Sigmoid colon (tissue), 7 donors: ENCODE measurements around the gene EDARADD. TPM values are rescaled to one million over a fixed set of nuclear protein-coding genes. Genes with fewer than 3 reads are reported as not detected.

Experiments used
- DNase-seq: peaks from one replicate; pipeline ENCODE4 v3.0.0-alpha.2; 2019
- H3K27ac ChIP-seq, 4 donors: fragments of 200-600 bp; sonication (generic); one replicate each; pipeline ENCODE4 v1.5.1; 2016 to 2019; ENCODE audit warnings: mild to moderate bottlenecking in 1 of 4
- H3K27me3 ChIP-seq, 3 donors: fragments of 200-600 bp; sonication (generic); one replicate each; pipeline ENCODE4 v1.5.1; 2019; ENCODE audit warnings: mild to moderate bottlenecking in 1 of 3
- H3K36me3 ChIP-seq, 4 donors: fragments of 200-600 bp; sonication (generic); one replicate each; pipeline ENCODE4 v1.5.1; 2016 to 2019
- H3K4me1 ChIP-seq, 4 donors: fragments of 200-600 bp; sonication (generic); one replicate each; pipeline ENCODE4 v1.5.1; 2017 to 2019
- H3K4me3 ChIP-seq, 4 donors: fragments of 200-600 bp; sonication (generic); one replicate each; pipeline ENCODE4 v1.5.1; 2017 to 2019; ENCODE audit warnings: mild to moderate bottlenecking in 2 of 4, moderate library complexity in 1 of 4
- H3K9me3 ChIP-seq, 4 donors: fragments of 200-600 bp in 3 of 4; sonication (generic) in 3 of 4; one replicate each; pipeline versions ENCODE4 v1.5.1 to v1.6.1; 2013 to 2019
- CTCF ChIP-seq, 4 experiments: fragments of 450-650 bp in 3 of 4; fragments of 200-600 bp in 1 of 4; IDR thresholded peaks; one replicate each; pipeline ENCODE4 v1.5.1; 2016 to 2019; ENCODE audit warnings: antibody characterized with exemption in 4 of 4, mild to moderate bottlenecking in 3 of 4, moderate library complexity in 2 of 4
- EP300 ChIP-seq, 4 donors: sonication (generic); formaldehyde crosslinking; IDR thresholded peaks; one replicate each; pipeline ENCODE4 v1.6.1; 2017; ENCODE audit warnings: antibody characterized with exemption in 4 of 4
- POLR2A ChIP-seq, 2 donors: fragments of 450-650 bp; IDR thresholded peaks; one replicate each; pipeline ENCODE4 v1.6.1; 2016; ENCODE audit warnings: antibody characterized with exemption in 2 of 2, mild to moderate bottlenecking in 2 of 2, moderate library complexity in 2 of 2
- POLR2AphosphoS5 ChIP-seq, 4 donors: sonication (generic); formaldehyde crosslinking; IDR thresholded peaks; one replicate each; pipeline ENCODE4 v1.6.1; 2017; ENCODE audit warnings: antibody characterized with exemption in 4 of 4
- WGBS, 2 donors: extraction: QIAGEN DNeasy Blood & Tissue Kit; methylation state at CpG; one replicate each; pipeline ENCODE4 v1.1.7; 2013; 5-methylcytosine and 5-hydroxymethylcytosine counted together
- intact Hi-C: fragments of 100-400 bp; cut with DNase I; formaldehyde crosslinking; loops from one replicate; pipeline ENCODE4 v1.15.1; 2023
- polyA plus RNA-seq, 3 donors: library from polyadenylated mRNA; stranded (reverse); fragments of 200-250 nt; gene quantifications; one replicate each; pipeline ENCODE4 v1.2.3, GENCODE V29; 2013
- total RNA-seq, 4 donors: library from RNA; depleted of rRNA; stranded (reverse); fragments of >200 nt; gene quantifications; one replicate each; pipeline ENCODE4 v1.1.0, GENCODE V29; 2016
- donor health status: healthy with polysubstance abuse.
- donor health status: Bipolar disorder and iron deficiency.
- donor health status: healthy.

EDARADD gene
- total and polyA plus RNA-seq, 7 donors: under 0.01 to 0.41 TPM; not detected in 5

GRCh38 chr1:236413688-236414087 lies 19.6 kb downstream of the EDARADD start:
- no peaks in the 10 kb centered on the region for H3K4me1 ChIP-seq
- DNase-seq: no peak
- TF ChIP-seq EP300 (IDR thresholded peaks at IDR 0.05): no peak
- TF ChIP-seq POLR2A (IDR thresholded peaks at IDR 0.05): no peak
- no peak for TF ChIP-seq CTCF (IDR thresholded peaks at IDR 0.05)
- TF ChIP-seq POLR2AphosphoS5 (IDR thresholded peaks at IDR 0.05): no peak
- H3K4me3 ChIP-seq: no peak overlapping the region
- no peaks in the 10 kb centered on the region for H3K27me3 ChIP-seq
- no peaks in the 10 kb centered on the region for H3K9me3 ChIP-seq
- WGBS, 2 donors: 42 to 56% methylated on average over 3 of the region's 3 CpGs
- H3K36me3 ChIP-seq: no peaks in the 10 kb centered on the region
- H3K27ac ChIP-seq: no peak overlapping the region
- intact Hi-C loops: no loop called here

- Histone ChIP-seq H3K36me3 (no peaks in the 10 kb centered on the region), H3K27me3 (no peaks in the 10 kb centered on the region), H3K9me3 (no peaks in the 10 kb centered on the region), H3K27ac (no peak overlapping the region), H3K4me3 (no peak overlapping the region), H3K4me1 (no peaks in the 10 kb centered on the region)
- WGBS, 2 donors: 63 to 77% methylated on average over 6 of the region's 6 CpGs
- no peak for DNase-seq
- no peak for TF ChIP-seq EP300 (IDR thresholded peaks at IDR 0.05)
- TF ChIP-seq CTCF (IDR thresholded peaks at IDR 0.05): no peak
- TF ChIP-seq POLR2A (IDR thresholded peaks at IDR 0.05): no peak
- no peak for TF ChIP-seq POLR2AphosphoS5 (IDR thresholded peaks at IDR 0.05)
- intact Hi-C loops: no loop called here
Measured at GRCh38 chr1:236416165-236416564, 22.1 kb downstream of the EDARADD start.

GRCh38 chr1:236417336-236417735 lies 23.2 kb downstream of the EDARADD start:
- no peak overlapping the region for H3K4me3 ChIP-seq
- no peak for TF ChIP-seq CTCF (IDR thresholded peaks at IDR 0.05)
- H3K4me1 ChIP-seq: no peaks in the 10 kb centered on the region
- H3K27me3 ChIP-seq: no peaks in the 10 kb centered on the region
- no peaks in the 10 kb centered on the region for H3K9me3 ChIP-seq
- 82 to 86% methylated on average over 3 of the region's 3 CpGs for WGBS, 2 donors
- intact Hi-C loops: no loop called here
- H3K36me3 ChIP-seq: no peaks in the 10 kb centered on the region
- DNase-seq: no peak
- H3K27ac ChIP-seq: no peak overlapping the region

- WGBS, 2 donors: 91 to 93% methylated on average over 7 of the region's 7 CpGs
- H3K9me3 ChIP-seq: no peaks in the 10 kb centered on the region
- TF ChIP-seq EP300 (IDR thresholded peaks at IDR 0.05) (no peak), POLR2AphosphoS5 (IDR thresholded peaks at IDR 0.05) (no peak), CTCF (IDR thresholded peaks at IDR 0.05) (no peak), POLR2A (IDR thresholded peaks at IDR 0.05) (no peak)
- H3K4me3 ChIP-seq: no peak overlapping the region
- H3K27me3 ChIP-seq: no peaks in the 10 kb centered on the region
- no peaks in the 10 kb centered on the region for H3K4me1 ChIP-seq
- no peak for DNase-seq
- H3K27ac ChIP-seq: no peak overlapping the region
- no peaks in the 10 kb centered on the region for H3K36me3 ChIP-seq
- intact Hi-C loops: no loop called here
Measured at GRCh38 chr1:236419502-236419901, 25.4 kb downstream of the EDARADD start.

- Histone ChIP-seq H3K27ac (no peak overlapping the region), H3K9me3 (no peaks in the 10 kb centered on the region), H3K36me3 (no peaks in the 10 kb centered on the region), H3K4me3 (no peak overlapping the region), H3K4me1 (no peaks in the 10 kb centered on the region), H3K27me3 (no peaks in the 10 kb centered on the region)
- TF ChIP-seq POLR2A (IDR thresholded peaks at IDR 0.05) (no peak), EP300 (IDR thresholded peaks at IDR 0.05) (no peak), POLR2AphosphoS5 (IDR thresholded peaks at IDR 0.05) (no peak), CTCF (IDR thresholded peaks at IDR 0.05) (no peak)
- 72% methylated on average over 4 of the region's 4 CpGs; no CpG with 5 or more reads in 1 of the 2 donors for WGBS, 2 donors
- no peak for DNase-seq
- intact Hi-C loops: no loop called here
Measured at GRCh38 chr1:236421022-236421421, 26.9 kb downstream of the EDARADD start.
